Neural cell (in vitro differentiated cells): ENCODE measurements around the gene BZW2. TPM values are rescaled to one million over a fixed set of nuclear protein-coding genes. Genes with fewer than 3 reads are reported as not detected.

Source experiments
- H2AFZ ChIP-seq: fragments of 200-600, 300-800 bp; sonication (generic), shearing (Covaris generic); 2 replicates; pipeline ENCODE4 v1.6.0; 2014; ENCODE audit warnings: low read depth, mild to moderate bottlenecking, antibody characterized with exemption, low read length, moderate library complexity
- H3F3A ChIP-seq: fragments of 200-600 bp; shearing (Covaris generic); 2 replicates; pipeline ENCODE4 v1.6.1; 2016; ENCODE audit warnings: mild to moderate bottlenecking, moderate library complexity, mixed read lengths, antibody characterized with exemption, low read length; ENCODE audit not compliant: insufficient read depth, poor library complexity, severe bottlenecking
- H3K27ac ChIP-seq: fragments of 200-600, 300-800 bp; sonication (generic), shearing (Covaris generic); 2 replicates; pipeline ENCODE4 v1.5.1; 2014; ENCODE audit warnings: mild to moderate bottlenecking, low read length, moderate library complexity
- H3K27me3 ChIP-seq: fragments of 300-800, 200-600 bp; sonication (generic), shearing (Covaris generic); 2 replicates; pipeline ENCODE4 v1.6.0; 2014; ENCODE audit warnings: mild to moderate bottlenecking, low read depth, low read length, moderate library complexity; ENCODE audit not compliant: insufficient read depth
- H3K36me3 ChIP-seq: fragments of 300-800, 200-600 bp; sonication (generic), shearing (Covaris generic); 2 replicates; pipeline ENCODE4 v1.5.1; 2014; ENCODE audit warnings: mild to moderate bottlenecking, antibody characterized with exemption, low read length, moderate library complexity; ENCODE audit not compliant: insufficient read depth
- H3K4me2 ChIP-seq: fragments of 300-800, 200-600 bp; sonication (generic), shearing (Covaris generic); 2 replicates; pipeline ENCODE4 v1.6.0; 2014; ENCODE audit warnings: mild to moderate bottlenecking, low read length
- H3K4me3 ChIP-seq: fragments of 300-800, 200-600 bp; sonication (generic), shearing (Covaris generic); 2 replicates; pipeline ENCODE4 v1.5.1; 2014; ENCODE audit warnings: mild to moderate bottlenecking, low read length, moderate library complexity
- H3K79me2 ChIP-seq: fragments of 200-600 bp; shearing (Covaris generic); replicated peaks from 2 replicates; pipeline ENCODE4 v1.6.0; 2014; ENCODE audit warnings: mild to moderate bottlenecking, low read length, moderate library complexity; ENCODE audit not compliant: insufficient read depth
- H3K9ac ChIP-seq: fragments of 300-800, 200-600 bp; sonication (generic), shearing (Covaris generic); 2 replicates; pipeline ENCODE4 v1.6.1; 2016; ENCODE audit warnings: mild to moderate bottlenecking, low read length, mixed read lengths
- H3K9me2 ChIP-seq: fragments of 200-600 bp; shearing (Covaris generic); 2 replicates; pipeline ENCODE4 v1.6.1; 2016; ENCODE audit warnings: mild to moderate bottlenecking, low read length, mixed read lengths; ENCODE audit not compliant: insufficient read depth
- H3K9me3 ChIP-seq: fragments of 200-600, 300-800 bp; sonication (generic), shearing (Covaris generic); 2 replicates; pipeline ENCODE4 v1.6.1; 2016; ENCODE audit warnings: mild to moderate bottlenecking, mixed run types, low read length, moderate library complexity, mixed read lengths
- H4K20me1 ChIP-seq: fragments of 200-600 bp; shearing (Covaris generic); 2 replicates; pipeline ENCODE4 v1.6.1; 2016; ENCODE audit warnings: mild to moderate bottlenecking, mixed run types; ENCODE audit not compliant: insufficient read depth
- EP300 ChIP-seq: fragments of 450-650 bp; conservative IDR thresholded peaks from 2 replicates; pipeline ENCODE4 v1.6.1; 2014; ENCODE audit warnings: antibody characterized with exemption, mild to moderate bottlenecking, moderate library complexity; ENCODE audit not compliant: poor library complexity, severe bottlenecking
- EZH2 ChIP-seq: fragments of 200-600, 300-800 bp; shearing (Covaris generic), sonication (generic); IDR thresholded peaks from 2 replicates; pipeline ENCODE4 v1.6.1; 2014; ENCODE audit warnings: antibody characterized with exemption, low read length, borderline replicate concordance, mild to moderate bottlenecking; ENCODE audit not compliant: insufficient read depth, poor library complexity, severe bottlenecking
- MXI1 ChIP-seq: fragments of 450-650 bp; conservative IDR thresholded peaks from 2 replicates; pipeline ENCODE4 v1.6.1; 2014; ENCODE audit warnings: antibody characterized with exemption, mild to moderate bottlenecking; ENCODE audit not compliant: poor library complexity, severe bottlenecking
- POLR2AphosphoS5 ChIP-seq: IDR thresholded peaks from 2 replicates; pipeline ENCODE4 v1.6.1; 2012
- RAD21 ChIP-seq: fragments of 450-650 bp; conservative IDR thresholded peaks from 2 replicates; pipeline ENCODE4 v1.6.1; 2014; ENCODE audit warnings: antibody characterized with exemption, mild to moderate bottlenecking, moderate library complexity
- SMC3 ChIP-seq: fragments of 450-650 bp; conservative IDR thresholded peaks from 2 replicates; pipeline ENCODE4 v1.6.1; 2014; ENCODE audit warnings: antibody characterized with exemption, mild to moderate bottlenecking, moderate library complexity; ENCODE audit not compliant: poor library complexity
- TAF1 ChIP-seq: IDR thresholded peaks from 2 replicates; pipeline ENCODE4 v1.6.1; 2012; ENCODE audit warnings: low read depth
- polyA plus RNA-seq: library from polyadenylated mRNA; depleted of rRNA; stranded (reverse); fragments of >200 nt; gene quantifications from 2 replicates; pipeline ENCODE4 v1.2.3, GENCODE V29; 2014
- TF ChIP-seq, protein P1 (sequence below): IDR thresholded peaks from 2 replicates; pipeline ENCODE4 v1.6.1; 2012; ENCODE audit warnings: borderline replicate concordance
- TF ChIP-seq, protein P2 (sequence below): fragments of 450-650 bp; IDR thresholded peaks from 2 replicates; pipeline ENCODE4 v1.5.1; 2014; ENCODE audit warnings: antibody characterized with exemption, mild to moderate bottlenecking, moderate library complexity; ENCODE audit not compliant: poor library complexity, severe bottlenecking

Gene BZW2
- polyA plus RNA-seq, 1 donor from 2014 or later = 203 TPM

DNA sequence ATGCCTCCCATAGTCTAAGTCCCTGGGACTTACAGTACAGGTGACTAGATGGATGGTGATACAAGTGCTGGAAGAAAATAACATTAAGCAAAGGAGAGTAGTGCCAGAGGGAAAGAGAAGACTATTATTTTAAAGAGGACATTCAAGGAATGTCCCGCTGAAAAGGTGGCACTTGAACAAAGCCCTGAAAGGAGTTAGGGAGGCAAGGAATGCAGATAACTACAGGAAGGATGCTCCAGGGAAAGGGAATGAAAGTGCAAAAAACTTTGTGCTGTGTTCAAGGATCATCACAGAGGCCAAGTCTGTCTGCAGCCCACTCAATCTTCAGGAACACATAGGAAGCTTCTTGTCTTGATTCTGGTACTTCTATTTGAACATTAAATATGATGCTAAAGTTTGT, 15.3 kb upstream of the BZW2 start:
- H3K9ac ChIP-seq = no peak overlapping the region
- H3K27me3 ChIP-seq = no peaks in the 10 kb centered on the region
- no peaks in the 10 kb centered on the region for H3K9me3 ChIP-seq
- H3K4me2 ChIP-seq = no peak overlapping the region
- no peaks in the 10 kb centered on the region for H3K9me2 ChIP-seq
- peaks cover 5% of the 10 kb centered on the region for H3K79me2 ChIP-seq
- no peak overlapping the region for H3K27ac ChIP-seq
- no peaks in the 10 kb centered on the region for H3F3A ChIP-seq
- no peaks in the 10 kb centered on the region for H4K20me1 ChIP-seq
- TF ChIP-seq, protein P1, sequence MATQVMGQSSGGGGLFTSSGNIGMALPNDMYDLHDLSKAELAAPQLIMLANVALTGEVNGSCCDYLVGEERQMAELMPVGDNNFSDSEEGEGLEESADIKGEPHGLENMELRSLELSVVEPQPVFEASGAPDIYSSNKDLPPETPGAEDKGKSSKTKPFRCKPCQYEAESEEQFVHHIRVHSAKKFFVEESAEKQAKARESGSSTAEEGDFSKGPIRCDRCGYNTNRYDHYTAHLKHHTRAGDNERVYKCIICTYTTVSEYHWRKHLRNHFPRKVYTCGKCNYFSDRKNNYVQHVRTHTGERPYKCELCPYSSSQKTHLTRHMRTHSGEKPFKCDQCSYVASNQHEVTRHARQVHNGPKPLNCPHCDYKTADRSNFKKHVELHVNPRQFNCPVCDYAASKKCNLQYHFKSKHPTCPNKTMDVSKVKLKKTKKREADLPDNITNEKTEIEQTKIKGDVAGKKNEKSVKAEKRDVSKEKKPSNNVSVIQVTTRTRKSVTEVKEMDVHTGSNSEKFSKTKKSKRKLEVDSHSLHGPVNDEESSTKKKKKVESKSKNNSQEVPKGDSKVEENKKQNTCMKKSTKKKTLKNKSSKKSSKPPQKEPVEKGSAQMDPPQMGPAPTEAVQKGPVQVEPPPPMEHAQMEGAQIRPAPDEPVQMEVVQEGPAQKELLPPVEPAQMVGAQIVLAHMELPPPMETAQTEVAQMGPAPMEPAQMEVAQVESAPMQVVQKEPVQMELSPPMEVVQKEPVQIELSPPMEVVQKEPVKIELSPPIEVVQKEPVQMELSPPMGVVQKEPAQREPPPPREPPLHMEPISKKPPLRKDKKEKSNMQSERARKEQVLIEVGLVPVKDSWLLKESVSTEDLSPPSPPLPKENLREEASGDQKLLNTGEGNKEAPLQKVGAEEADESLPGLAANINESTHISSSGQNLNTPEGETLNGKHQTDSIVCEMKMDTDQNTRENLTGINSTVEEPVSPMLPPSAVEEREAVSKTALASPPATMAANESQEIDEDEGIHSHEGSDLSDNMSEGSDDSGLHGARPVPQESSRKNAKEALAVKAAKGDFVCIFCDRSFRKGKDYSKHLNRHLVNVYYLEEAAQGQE = no peak
- no peak for TF ChIP-seq EZH2
- no peak overlapping the region for H3K4me3 ChIP-seq
- H2AFZ ChIP-seq = no peak overlapping the region
- H3K36me3 ChIP-seq = peaks cover 4% of the 10 kb centered on the region

DNA sequence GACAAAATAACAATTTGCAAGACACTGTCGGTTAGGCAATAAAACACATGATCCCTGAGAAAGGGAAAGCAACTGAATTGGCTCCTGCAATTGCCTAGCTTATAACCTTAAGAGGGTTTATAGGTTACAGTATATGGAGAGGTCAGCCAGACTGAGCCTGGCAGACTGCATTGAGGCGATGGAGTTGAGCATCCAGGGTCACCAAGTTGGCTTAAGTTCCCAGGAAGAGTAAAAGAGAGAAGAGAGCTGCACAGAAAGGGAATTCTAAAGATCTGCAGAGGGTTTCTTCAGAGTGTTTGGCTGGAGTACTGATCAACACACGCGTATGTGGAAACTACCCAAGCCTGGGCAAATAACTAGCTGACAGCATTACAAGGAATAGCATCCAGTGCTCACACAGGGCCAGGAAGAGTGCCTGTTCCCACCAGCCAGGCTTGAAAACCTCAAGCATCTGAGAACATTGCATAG, 11.7 kb upstream of the BZW2 start:
- peaks cover 3% of the 10 kb centered on the region for H3F3A ChIP-seq
- H3K9me2 ChIP-seq = no peaks in the 10 kb centered on the region
- H3K27ac ChIP-seq = no peak overlapping the region
- no peak overlapping the region for H3K9ac ChIP-seq
- H3K4me3 ChIP-seq = no peak overlapping the region
- H3K27me3 ChIP-seq = no peaks in the 10 kb centered on the region
- TF ChIP-seq TAF1 (no peak), EZH2 (no peak), SMC3 (no peak), EP300 (no peak), POLR2AphosphoS5 (no peak), RAD21 (no peak), MXI1 (no peak)
- TF ChIP-seq, protein P2, sequence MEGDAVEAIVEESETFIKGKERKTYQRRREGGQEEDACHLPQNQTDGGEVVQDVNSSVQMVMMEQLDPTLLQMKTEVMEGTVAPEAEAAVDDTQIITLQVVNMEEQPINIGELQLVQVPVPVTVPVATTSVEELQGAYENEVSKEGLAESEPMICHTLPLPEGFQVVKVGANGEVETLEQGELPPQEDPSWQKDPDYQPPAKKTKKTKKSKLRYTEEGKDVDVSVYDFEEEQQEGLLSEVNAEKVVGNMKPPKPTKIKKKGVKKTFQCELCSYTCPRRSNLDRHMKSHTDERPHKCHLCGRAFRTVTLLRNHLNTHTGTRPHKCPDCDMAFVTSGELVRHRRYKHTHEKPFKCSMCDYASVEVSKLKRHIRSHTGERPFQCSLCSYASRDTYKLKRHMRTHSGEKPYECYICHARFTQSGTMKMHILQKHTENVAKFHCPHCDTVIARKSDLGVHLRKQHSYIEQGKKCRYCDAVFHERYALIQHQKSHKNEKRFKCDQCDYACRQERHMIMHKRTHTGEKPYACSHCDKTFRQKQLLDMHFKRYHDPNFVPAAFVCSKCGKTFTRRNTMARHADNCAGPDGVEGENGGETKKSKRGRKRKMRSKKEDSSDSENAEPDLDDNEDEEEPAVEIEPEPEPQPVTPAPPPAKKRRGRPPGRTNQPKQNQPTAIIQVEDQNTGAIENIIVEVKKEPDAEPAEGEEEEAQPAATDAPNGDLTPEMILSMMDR = no peak
- TF ChIP-seq, protein P1 = no peak
- no peak overlapping the region for H3K4me2 ChIP-seq
- H3K36me3 ChIP-seq = peaks cover 4% of the 10 kb centered on the region
- H4K20me1 ChIP-seq = no peaks in the 10 kb centered on the region
- H2AFZ ChIP-seq = no peak overlapping the region
- H3K79me2 ChIP-seq = peaks cover 16% of the 10 kb centered on the region
- H3K9me3 ChIP-seq = no peaks in the 10 kb centered on the region
